ENCODE data around the gene CFL1.

- TF ChIP-seq EZH2 (IDR thresholded peaks at IDR 0.05; ENCODE audit: borderline replicate concordance, low read length) (no peak), CTCF (conservative IDR thresholded peaks at IDR 0.05 in 1 of 2, IDR thresholded peaks at IDR 0.05 in 1 of 2; ENCODE audit: extremely low read depth in 1 of 2, insufficient read depth in 1 of 2, low read depth in 1 of 2, low read length in 2 of 2) (no peak)
Measured at GRCh38 chr11:65858681-65859087, 704 bp upstream of the CFL1 start.
